HepG2 (cell line): ENCODE results near the gene ROM1. TPM values are rescaled to one million over a fixed set of nuclear protein-coding genes. Genes with fewer than 3 reads are reported as not detected.
A peak's percentile ranks its signal among the peaks of the same experiment; 100 is the strongest.

ENCODE experiments used
- CBX2 ChIP-seq, 2 experiments: fragments of 200-600 bp in 1 of 2; sonication (generic); formaldehyde crosslinking in 1 of 2; IDR thresholded peaks; 2 replicates each; pipeline versions ENCODE4 v1.7.0 to v1.8.1; 2018 to 2022; ENCODE audit warnings: low read depth in 2 of 2, low read length in 1 of 2, mild to moderate bottlenecking in 1 of 2, missing genetic modification reagents in 1 of 2
- EP300 ChIP-seq, 3 experiments: sonication (generic) in 1 of 3; formaldehyde crosslinking in 1 of 3; IDR thresholded peaks; 2 replicates each; pipeline versions ENCODE4 v1.5.1 to v1.6.1; 2011 to 2020; ENCODE audit warnings: low read depth in 2 of 3, low read length in 2 of 3, borderline replicate concordance in 1 of 3, improper control_type of control experiment in 1 of 3, mild to moderate bottlenecking in 1 of 3, missing genetic modification reagents in 1 of 3, moderate library complexity in 1 of 3
- HDAC2 ChIP-seq: sonication (generic); formaldehyde crosslinking; IDR thresholded peaks from 2 replicates; pipeline ENCODE4 v1.4.0; 2020; ENCODE audit warnings: missing genetic modification reagents
- HHEX ChIP-seq: IDR thresholded peaks from 2 replicates; pipeline ENCODE4 v1.6.1; 2016; ENCODE audit warnings: control low read depth
- HOXA9 ChIP-seq: sonication (generic); formaldehyde crosslinking; IDR thresholded peaks from 2 replicates; pipeline ENCODE4 v1.8.1; 2022; ENCODE audit warnings: missing genetic modification reagents, mild to moderate bottlenecking, moderate library complexity, borderline replicate concordance
- NCOA1 ChIP-seq: sonication (generic); formaldehyde crosslinking; IDR thresholded peaks from 2 replicates; pipeline ENCODE4 v1.9.0; 2021; ENCODE audit warnings: missing genetic modification reagents
- RBM22 ChIP-seq: fragments of 200-400 bp; formaldehyde crosslinking; optimal IDR thresholded peaks from 2 replicates; pipeline ENCODE3; 2017; ENCODE audit warnings: mild to moderate bottlenecking, low read length, moderate library complexity
- U2AF2 ChIP-seq: fragments of 200-400 bp; formaldehyde crosslinking; IDR thresholded peaks from 2 replicates; pipeline ENCODE4 v1.6.1; 2017; ENCODE audit warnings: low read depth, mild to moderate bottlenecking, low read length
- ZNF530 ChIP-seq: sonication (generic); formaldehyde crosslinking; IDR thresholded peaks from 2 replicates; pipeline ENCODE4 v1.5.0; 2020; ENCODE audit warnings: low read depth, mild to moderate bottlenecking, missing genetic modification reagents
- ZNF792 ChIP-seq: IDR thresholded peaks from 2 replicates; pipeline ENCODE4 v1.6.1; 2016
- polyA plus RNA-seq, 8 experiments: library from polyadenylated mRNA; depleted of rRNA in 3 of 8; stranded (reverse) in 7 of 8; unstranded in 1 of 8; fragments of >200 nt; fragmentation: Illumina TruSeq in 4 of 8; extraction: Trizol in 4 of 8; gene quantifications; 2 replicates each; pipeline versions ENCODE4 v1.2.1 to v1.2.3, GENCODE V29; 2011 to 2016; ENCODE audit warnings: low read depth in 4 of 8, missing spikeins in 1 of 8, mixed read lengths in 1 of 8; ENCODE audit not compliant: insufficient read depth in 1 of 8
- total RNA-seq, 5 experiments: library from RNA; depleted of rRNA; stranded (reverse); fragments of >200 nt; fragmentation: Illumina TruSeq; extraction: Trizol; gene quantifications; 2 replicates each; pipeline ENCODE4 v1.2.3, GENCODE V29; 2016; ENCODE audit warnings: low read depth in 1 of 5
- TF ChIP-seq, protein P1 (sequence below): sonication (generic); formaldehyde crosslinking; IDR thresholded peaks from 2 replicates; pipeline ENCODE4 v1.5.0; 2020; ENCODE audit warnings: mild to moderate bottlenecking, missing genetic modification reagents, borderline replicate concordance
- TF ChIP-seq, protein P2 (sequence below): sonication (generic); formaldehyde crosslinking; IDR thresholded peaks from 2 replicates; pipeline ENCODE4 v1.4.0; 2020; ENCODE audit warnings: mild to moderate bottlenecking, missing genetic modification reagents, borderline replicate concordance
- TF ChIP-seq, protein P3 (sequence below): sonication (generic); formaldehyde crosslinking; IDR thresholded peaks from 2 replicates; pipeline ENCODE4 v1.8.1; 2023; ENCODE audit warnings: mild to moderate bottlenecking, inconsistent platforms, moderate library complexity, missing genetic modification reagents, borderline replicate concordance
- TF ChIP-seq, protein P4 (sequence below), 2 experiments: fragments of 450-650 bp in 1 of 2; sonication (generic) in 1 of 2; formaldehyde crosslinking; IDR thresholded peaks; 2 replicates each; pipeline versions ENCODE4 v1.5.0 to v1.8.0; 2020 to 2022; ENCODE audit warnings: mild to moderate bottlenecking in 1 of 2, missing genetic modification reagents in 1 of 2
- TF ChIP-seq, protein P5 (sequence below): sonication (generic); IDR thresholded peaks from 2 replicates; pipeline ENCODE4 v1.6.1; 2016; ENCODE audit warnings: low read depth, borderline replicate concordance

The ROM1 gene
- total and polyA plus RNA-seq, 2 of the 13 experiments (the other 11 are each of a cell fraction or from before 2014, with no cell fraction given): 1.2 to 2.4 TPM

DNA sequence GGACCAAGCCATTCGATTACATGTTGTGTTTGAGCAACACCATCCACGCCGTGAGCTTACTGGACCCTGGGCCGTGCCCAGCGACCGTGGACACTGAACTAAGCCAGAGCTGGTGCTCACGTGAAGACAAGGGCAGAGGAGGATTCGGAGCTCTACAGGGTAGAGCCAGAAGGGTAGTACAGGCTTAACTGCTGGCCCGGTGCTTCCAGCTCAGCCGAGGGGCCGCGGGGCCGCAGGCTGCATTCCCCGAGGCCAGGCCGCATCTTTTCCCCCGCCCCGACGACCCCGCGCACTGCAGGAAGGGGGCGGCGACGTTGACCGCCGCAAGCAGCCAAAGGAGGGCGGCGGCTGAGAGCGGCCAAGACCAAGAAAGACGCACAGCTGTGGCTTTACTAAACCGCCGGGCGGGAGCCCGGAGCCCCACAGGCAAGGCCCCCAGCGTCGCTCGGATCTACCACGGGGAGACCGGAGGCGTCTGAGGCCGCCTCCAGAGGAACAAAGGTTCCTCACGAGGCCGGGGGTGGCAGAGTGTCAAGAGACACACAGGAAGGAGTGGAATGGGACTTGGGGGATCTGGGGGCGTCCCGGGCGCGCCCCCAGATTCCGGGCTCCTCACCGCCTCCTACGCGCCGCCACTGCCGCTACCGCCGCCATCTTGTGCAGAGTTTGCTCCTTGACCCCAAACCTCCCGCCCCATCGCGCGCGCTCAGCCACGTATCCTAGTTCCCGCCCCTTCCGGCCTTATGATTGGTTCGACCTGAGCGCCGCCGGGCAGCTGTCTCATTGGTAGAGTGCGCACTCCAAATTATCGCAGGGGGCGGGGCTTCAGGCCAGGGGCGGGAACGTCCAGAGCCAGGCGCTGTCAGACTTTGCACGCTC, 33.1 kb downstream of the ROM1 start, which contains the start of gene GANAB (continued):
- TF ChIP-seq, protein P1, sequence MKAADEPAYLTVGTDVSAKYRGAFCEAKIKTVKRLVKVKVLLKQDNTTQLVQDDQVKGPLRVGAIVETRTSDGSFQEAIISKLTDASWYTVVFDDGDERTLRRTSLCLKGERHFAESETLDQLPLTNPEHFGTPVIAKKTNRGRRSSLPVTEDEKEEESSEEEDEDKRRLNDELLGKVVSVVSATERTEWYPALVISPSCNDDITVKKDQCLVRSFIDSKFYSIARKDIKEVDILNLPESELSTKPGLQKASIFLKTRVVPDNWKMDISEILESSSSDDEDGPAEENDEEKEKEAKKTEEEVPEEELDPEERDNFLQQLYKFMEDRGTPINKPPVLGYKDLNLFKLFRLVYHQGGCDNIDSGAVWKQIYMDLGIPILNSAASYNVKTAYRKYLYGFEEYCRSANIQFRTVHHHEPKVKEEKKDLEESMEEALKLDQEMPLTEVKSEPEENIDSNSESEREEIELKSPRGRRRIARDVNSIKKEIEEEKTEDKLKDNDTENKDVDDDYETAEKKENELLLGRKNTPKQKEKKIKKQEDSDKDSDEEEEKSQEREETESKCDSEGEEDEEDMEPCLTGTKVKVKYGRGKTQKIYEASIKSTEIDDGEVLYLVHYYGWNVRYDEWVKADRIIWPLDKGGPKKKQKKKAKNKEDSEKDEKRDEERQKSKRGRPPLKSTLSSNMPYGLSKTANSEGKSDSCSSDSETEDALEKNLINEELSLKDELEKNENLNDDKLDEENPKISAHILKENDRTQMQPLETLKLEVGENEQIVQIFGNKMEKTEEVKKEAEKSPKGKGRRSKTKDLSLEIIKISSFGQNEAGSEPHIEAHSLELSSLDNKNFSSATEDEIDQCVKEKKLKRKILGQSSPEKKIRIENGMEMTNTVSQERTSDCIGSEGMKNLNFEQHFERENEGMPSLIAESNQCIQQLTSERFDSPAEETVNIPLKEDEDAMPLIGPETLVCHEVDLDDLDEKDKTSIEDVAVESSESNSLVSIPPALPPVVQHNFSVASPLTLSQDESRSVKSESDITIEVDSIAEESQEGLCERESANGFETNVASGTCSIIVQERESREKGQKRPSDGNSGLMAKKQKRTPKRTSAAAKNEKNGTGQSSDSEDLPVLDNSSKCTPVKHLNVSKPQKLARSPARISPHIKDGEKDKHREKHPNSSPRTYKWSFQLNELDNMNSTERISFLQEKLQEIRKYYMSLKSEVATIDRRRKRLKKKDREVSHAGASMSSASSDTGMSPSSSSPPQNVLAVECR (CRISPR knock-in tag): peak; percentile 65; the same call in 1 of the 2 replicates
- TF ChIP-seq ZNF792 (no peak; the same call in 1 of the 2 replicates), ZNF530 (CRISPR knock-in tag) (no peak), CBX2 (IDR thresholded peaks at IDR 0.05; ENCODE audit: low read depth, low read length) (no peak), CBX2 (CRISPR knock-in tag; IDR thresholded peaks at IDR 0.05; ENCODE audit: low read depth) (no peak), HDAC2 (CRISPR knock-in tag) (0 out of 2 replicates have a peak, but pooled peaks have one; percentile 33), NCOA1 (CRISPR knock-in tag) (peak; percentile 63; the same call in 1 of the 2 replicates), EP300 (IDR thresholded peaks at IDR 0.05; ENCODE audit: low read depth in 2 of 2, low read length in 2 of 2) (no peak; a peak in 1 of 4 replicates), EP300 (CRISPR knock-in tag; IDR thresholded peaks at IDR 0.05; ENCODE audit: borderline replicate concordance) (no peak), HHEX (no peak), RBM22 (peak; percentile 69), HOXA9 (no peak), U2AF2 (no peak)
- TF ChIP-seq, protein P2, sequence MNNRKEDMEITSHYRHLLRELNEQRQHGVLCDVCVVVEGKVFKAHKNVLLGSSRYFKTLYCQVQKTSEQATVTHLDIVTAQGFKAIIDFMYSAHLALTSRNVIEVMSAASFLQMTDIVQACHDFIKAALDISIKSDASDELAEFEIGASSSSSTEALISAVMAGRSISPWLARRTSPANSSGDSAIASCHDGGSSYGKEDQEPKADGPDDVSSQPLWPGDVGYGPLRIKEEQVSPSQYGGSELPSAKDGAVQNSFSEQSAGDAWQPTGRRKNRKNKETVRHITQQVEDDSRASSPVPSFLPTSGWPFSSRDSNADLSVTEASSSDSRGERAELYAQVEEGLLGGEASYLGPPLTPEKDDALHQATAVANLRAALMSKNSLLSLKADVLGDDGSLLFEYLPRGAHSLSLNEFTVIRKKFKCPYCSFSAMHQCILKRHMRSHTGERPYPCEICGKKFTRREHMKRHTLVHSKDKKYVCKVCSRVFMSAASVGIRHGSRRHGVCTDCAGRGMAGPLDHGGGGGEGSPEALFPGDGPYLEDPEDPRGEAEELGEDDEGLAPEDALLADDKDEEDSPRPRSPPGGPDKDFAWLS (CRISPR knock-in tag): no peak
- TF ChIP-seq, protein P3, sequence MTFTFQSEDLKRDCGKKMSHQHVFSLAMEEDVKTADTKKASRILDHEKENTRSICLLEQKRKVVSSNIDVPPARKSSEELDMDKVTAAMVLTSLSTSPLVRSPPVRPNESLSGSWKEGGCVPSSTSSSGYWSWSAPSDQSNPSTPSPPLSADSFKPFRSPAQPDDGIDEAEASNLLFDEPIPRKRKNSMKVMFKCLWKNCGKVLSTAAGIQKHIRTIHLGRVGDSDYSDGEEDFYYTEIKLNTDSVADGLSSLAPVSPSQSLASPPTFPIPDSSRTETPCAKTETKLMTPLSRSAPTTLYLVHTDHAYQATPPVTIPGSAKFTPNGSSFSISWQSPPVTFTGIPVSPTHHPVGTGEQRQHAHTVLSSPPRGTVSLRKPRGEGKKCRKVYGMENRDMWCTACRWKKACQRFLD (CRISPR knock-in tag): no peak; the same call in 1 of the 2 replicates
- TF ChIP-seq, protein P4, sequence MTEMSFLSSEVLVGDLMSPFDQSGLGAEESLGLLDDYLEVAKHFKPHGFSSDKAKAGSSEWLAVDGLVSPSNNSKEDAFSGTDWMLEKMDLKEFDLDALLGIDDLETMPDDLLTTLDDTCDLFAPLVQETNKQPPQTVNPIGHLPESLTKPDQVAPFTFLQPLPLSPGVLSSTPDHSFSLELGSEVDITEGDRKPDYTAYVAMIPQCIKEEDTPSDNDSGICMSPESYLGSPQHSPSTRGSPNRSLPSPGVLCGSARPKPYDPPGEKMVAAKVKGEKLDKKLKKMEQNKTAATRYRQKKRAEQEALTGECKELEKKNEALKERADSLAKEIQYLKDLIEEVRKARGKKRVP (CRISPR knock-in tag; IDR thresholded peaks at IDR 0.05): peak in 1 of 2 experiments; percentile 45; a peak in 1 of 4 replicates
- TF ChIP-seq, protein P5, sequence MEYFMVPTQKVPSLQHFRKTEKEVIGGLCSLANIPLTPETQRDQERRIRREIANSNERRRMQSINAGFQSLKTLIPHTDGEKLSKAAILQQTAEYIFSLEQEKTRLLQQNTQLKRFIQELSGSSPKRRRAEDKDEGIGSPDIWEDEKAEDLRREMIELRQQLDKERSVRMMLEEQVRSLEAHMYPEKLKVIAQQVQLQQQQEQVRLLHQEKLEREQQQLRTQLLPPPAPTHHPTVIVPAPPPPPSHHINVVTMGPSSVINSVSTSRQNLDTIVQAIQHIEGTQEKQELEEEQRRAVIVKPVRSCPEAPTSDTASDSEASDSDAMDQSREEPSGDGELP: peak; percentile 59; the same call in 1 of the 2 replicates
